Endodermal cell (in vitro differentiated cells): ENCODE results near the gene PARG. TPM values are rescaled to one million over a fixed set of nuclear protein-coding genes. Genes with fewer than 3 reads are reported as not detected.
"Not testable (repeated sequence)": the region's sequence is repeated elsewhere in the genome, so short reads cannot be mapped to it uniquely, and the experiment has no call there.

Experiments
- DNase-seq: peaks from one replicate; pipeline ENCODE4 v3.0.0-alpha.2; 2017
- H3K27ac ChIP-seq: 2 replicates; pipeline ENCODE4 v1.5.1; 2013; ENCODE audit warnings: mild to moderate bottlenecking, low read depth, low read length, moderate library complexity
- H3K27me3 ChIP-seq: 2 replicates; pipeline ENCODE4 v1.6.1; 2013; ENCODE audit warnings: mild to moderate bottlenecking, low read length, moderate library complexity; ENCODE audit not compliant: insufficient read depth, control insufficient read depth, poor library complexity, severe bottlenecking
- H3K36me3 ChIP-seq: 2 replicates; pipeline ENCODE4 v1.7.0; 2013; ENCODE audit warnings: mild to moderate bottlenecking, low read length, moderate library complexity; ENCODE audit not compliant: control insufficient read depth, insufficient read depth
- H3K4me1 ChIP-seq: one replicate; pipeline ENCODE4 v1.7.0; 2013; ENCODE audit warnings: low read length; ENCODE audit not compliant: control insufficient read depth, insufficient read depth
- H3K4me3 ChIP-seq: 2 replicates; pipeline ENCODE4 v1.5.1; 2013; ENCODE audit warnings: mild to moderate bottlenecking, low read length, moderate library complexity
- H3K9ac ChIP-seq: 2 replicates; pipeline ENCODE4 v1.6.1; 2013; ENCODE audit warnings: mild to moderate bottlenecking, low read length, moderate library complexity; ENCODE audit not compliant: poor library complexity, severe bottlenecking; ENCODE audit errors: extremely low read depth
- H3K9me3 ChIP-seq: 2 replicates; pipeline ENCODE4 v1.6.1; 2013; ENCODE audit warnings: mild to moderate bottlenecking, low read length, moderate library complexity; ENCODE audit not compliant: control insufficient read depth
- H3K27ac Mint-ChIP-seq: 2 replicates; pipeline ENCODE4 v1.8.0; 2020; ENCODE audit warnings: mixed read lengths
- H3K27me3 Mint-ChIP-seq: 2 replicates; pipeline ENCODE4 v1.8.0; 2021; ENCODE audit warnings: mild to moderate bottlenecking, mixed read lengths; ENCODE audit not compliant: insufficient read depth
- H3K36me3 Mint-ChIP-seq: 2 replicates; pipeline ENCODE4 v1.8.0; 2020; ENCODE audit warnings: low read depth, mixed read lengths
- H3K4me1 Mint-ChIP-seq: 2 replicates; pipeline ENCODE4 v1.8.0; 2020; ENCODE audit warnings: mixed read lengths
- H3K4me3 Mint-ChIP-seq: 2 replicates; pipeline ENCODE4 v1.8.0; 2020; ENCODE audit warnings: mild to moderate bottlenecking, moderate library complexity, mixed read lengths
- H3K9me3 Mint-ChIP-seq: 2 replicates; pipeline ENCODE4 v1.8.0; 2020; ENCODE audit warnings: mild to moderate bottlenecking, mixed read lengths
- WGBS, 2 experiments: methylation state at CpG; one replicate each; pipeline versions ENCODE4 v1.1.5 to v1.1.7; 2013; ENCODE audit warnings: missing lambda C conversion rate in 2 of 2, mixed read lengths in 1 of 2; ENCODE audit not compliant: insufficient coverage in 1 of 2, insufficient read length in 1 of 2; 5-methylcytosine and 5-hydroxymethylcytosine counted together
- total RNA-seq, 2 donors: library from RNA; stranded (reverse); fragmentation: NEBNext Ultra II Directional in 1 of 2; extraction: Animal tissue kit (Norgen Biotek cat#: 25700) in 1 of 2; gene quantifications; 2 replicates in 1 of 2; 3 replicates in 1 of 2; pipeline ENCODE4 v1.2.1, GENCODE V29; 2021
- TF ChIP-seq, protein P1 (sequence below): fragments of 200-600 bp; sonication (generic); conservative IDR thresholded peaks from 2 replicates; pipeline ENCODE4 v1.5.0; 2021; ENCODE audit warnings: antibody characterized with exemption, mild to moderate bottlenecking

Gene PARG
- total RNA-seq, 2 donors from 2014 or later = 66.3 to 67.4 TPM

DNA sequence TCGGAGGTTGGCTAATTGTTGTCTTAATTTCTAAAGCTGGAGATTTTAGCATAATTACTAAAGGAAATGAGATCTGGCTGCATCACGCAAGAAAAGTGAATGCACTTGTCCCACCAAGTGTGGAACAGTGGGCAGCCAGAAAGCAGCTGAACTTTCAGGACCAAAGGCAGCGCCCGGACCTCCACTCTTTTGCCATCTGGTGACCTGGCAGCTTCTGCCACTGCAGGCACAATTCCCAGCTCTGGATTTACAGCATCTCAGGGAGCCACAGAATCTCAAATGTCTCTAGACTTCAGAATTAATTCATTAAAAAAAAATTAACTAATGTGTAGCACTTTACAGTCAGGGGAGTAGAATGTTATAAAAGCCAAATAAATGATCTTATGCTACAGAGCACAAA, 165.0 kb downstream of the PARG start:
- Mint-ChIP-seq H3K36me3 (no peaks in the 10 kb centered on the region), H3K27me3 (no peaks in the 10 kb centered on the region), H3K9me3 (no peaks in the 10 kb centered on the region), H3K4me3 (no peak overlapping the region), H3K27ac (no peak overlapping the region), H3K4me1 (peaks cover 11% of the 10 kb centered on the region)
- H3K4me3 ChIP-seq = no peak overlapping the region
- H3K4me1 ChIP-seq = no peaks in the 10 kb centered on the region
- WGBS, 2 experiments = 95 to 100% methylated on average over 4 of the region's 4 CpGs
- H3K27ac ChIP-seq = no peak overlapping the region
- DNase-seq = no peak
- TF ChIP-seq, protein P1, sequence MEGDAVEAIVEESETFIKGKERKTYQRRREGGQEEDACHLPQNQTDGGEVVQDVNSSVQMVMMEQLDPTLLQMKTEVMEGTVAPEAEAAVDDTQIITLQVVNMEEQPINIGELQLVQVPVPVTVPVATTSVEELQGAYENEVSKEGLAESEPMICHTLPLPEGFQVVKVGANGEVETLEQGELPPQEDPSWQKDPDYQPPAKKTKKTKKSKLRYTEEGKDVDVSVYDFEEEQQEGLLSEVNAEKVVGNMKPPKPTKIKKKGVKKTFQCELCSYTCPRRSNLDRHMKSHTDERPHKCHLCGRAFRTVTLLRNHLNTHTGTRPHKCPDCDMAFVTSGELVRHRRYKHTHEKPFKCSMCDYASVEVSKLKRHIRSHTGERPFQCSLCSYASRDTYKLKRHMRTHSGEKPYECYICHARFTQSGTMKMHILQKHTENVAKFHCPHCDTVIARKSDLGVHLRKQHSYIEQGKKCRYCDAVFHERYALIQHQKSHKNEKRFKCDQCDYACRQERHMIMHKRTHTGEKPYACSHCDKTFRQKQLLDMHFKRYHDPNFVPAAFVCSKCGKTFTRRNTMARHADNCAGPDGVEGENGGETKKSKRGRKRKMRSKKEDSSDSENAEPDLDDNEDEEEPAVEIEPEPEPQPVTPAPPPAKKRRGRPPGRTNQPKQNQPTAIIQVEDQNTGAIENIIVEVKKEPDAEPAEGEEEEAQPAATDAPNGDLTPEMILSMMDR = no peak
- H3K27me3 ChIP-seq = no peaks in the 10 kb centered on the region
- no peaks in the 10 kb centered on the region for H3K9me3 ChIP-seq
- no peak overlapping the region for H3K9ac ChIP-seq
- no peaks in the 10 kb centered on the region for H3K36me3 ChIP-seq

DNA sequence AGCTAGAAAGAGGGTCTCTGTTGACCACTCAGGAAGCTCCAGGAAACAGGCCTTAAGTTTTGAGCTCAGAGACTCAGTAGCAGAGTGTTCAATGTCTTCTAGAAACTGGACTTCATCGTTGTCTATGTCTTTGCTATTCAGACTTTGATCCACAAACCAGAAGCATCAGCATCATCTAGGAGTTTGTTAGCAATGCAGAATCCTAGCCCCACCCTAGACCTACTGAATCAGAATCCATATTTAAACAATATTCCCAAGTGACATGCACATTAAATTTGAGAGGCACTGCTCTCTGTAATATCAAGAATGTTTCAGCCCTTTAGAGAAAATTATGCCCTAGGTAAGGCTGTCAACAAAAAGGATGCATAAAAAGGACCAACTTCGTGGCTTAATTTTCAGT, 166.8 kb downstream of the PARG start:
- TF ChIP-seq, protein P1 = no peak
- DNase-seq = no peak
- Histone ChIP-seq H3K27ac (no peak overlapping the region), H3K36me3 (no peaks in the 10 kb centered on the region), H3K4me1 (no peaks in the 10 kb centered on the region), H3K9me3 (no peaks in the 10 kb centered on the region), H3K9ac (no peak overlapping the region), H3K27me3 (no peaks in the 10 kb centered on the region), H3K4me3 (no peak overlapping the region)
- Mint-ChIP-seq H3K27me3 (peaks cover 8% of the 10 kb centered on the region), H3K4me3 (no peak overlapping the region), H3K9me3 (no peaks in the 10 kb centered on the region), H3K4me1 (peaks cover 11% of the 10 kb centered on the region), H3K36me3 (no peaks in the 10 kb centered on the region), H3K27ac (no peak overlapping the region)
- 96 to 100% methylated on average over 1 to 2 of the region's 2 CpGs for whole genome bisulfite sequencing, 2 experiments

DNA sequence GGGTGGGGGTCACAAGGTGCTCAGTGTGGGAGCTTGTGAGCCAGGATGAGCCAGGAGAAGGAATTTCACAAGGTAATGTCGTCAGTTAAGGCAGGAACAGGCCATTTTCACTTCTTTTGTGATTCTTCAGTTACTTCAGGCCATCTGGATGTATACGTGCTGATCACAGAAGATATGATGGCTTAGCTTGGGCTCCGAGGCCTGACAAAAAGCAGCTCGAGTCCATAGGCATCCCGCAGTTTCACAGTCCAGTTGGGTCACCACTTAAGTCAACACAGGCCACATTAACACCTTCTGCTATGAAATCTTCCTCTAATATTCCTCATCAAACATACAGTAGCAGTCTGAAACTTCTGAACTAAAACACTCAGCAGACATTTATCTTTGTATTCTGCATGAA, 168.9 kb downstream of the PARG start:
- not testable (repeated sequence) for H3K9me3 Mint-ChIP-seq, H3K27ac ChIP-seq, H3K4me3 Mint-ChIP-seq, H3K4me3 ChIP-seq, H3K36me3 ChIP-seq, H3K36me3 Mint-ChIP-seq, H3K27me3 ChIP-seq, H3K27ac Mint-ChIP-seq, H3K4me1 ChIP-seq, H3K9me3 ChIP-seq, H3K9ac ChIP-seq
- WGBS, 2 experiments = 59 to 66% methylated on average over 5 of the region's 5 CpGs
- peaks cover 25% of the 10 kb centered on the region for H3K27me3 Mint-ChIP-seq
- peak; percentile 61 for DNase-seq
- H3K4me1 Mint-ChIP-seq = peaks cover 11% of the 10 kb centered on the region

DNA sequence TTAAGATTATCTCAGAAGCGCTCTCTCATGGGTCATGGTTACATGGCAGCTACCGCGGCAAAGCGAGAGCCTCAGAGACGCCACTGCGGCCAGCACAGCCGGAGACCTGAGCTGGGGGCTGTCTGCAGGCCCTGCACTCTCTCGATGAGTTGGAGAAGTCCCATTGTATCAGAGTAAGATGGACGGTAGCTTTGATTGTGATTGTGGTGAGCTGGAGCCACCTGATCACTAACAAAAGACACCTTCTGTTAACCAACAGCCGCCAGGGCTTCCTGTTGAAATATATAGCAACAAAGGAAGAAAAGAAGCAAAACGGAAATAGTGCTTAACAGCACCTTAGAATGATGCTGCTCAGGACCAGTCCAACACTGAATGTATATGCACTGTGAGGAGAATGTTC, 170.8 kb downstream of the PARG start:
- H3K4me1 Mint-ChIP-seq = peaks cover 11% of the 10 kb centered on the region
- H3K9me3 Mint-ChIP-seq, H3K36me3 ChIP-seq, H3K9ac ChIP-seq, H3K36me3 Mint-ChIP-seq, H3K27ac ChIP-seq, H3K4me1 ChIP-seq, H3K27me3 ChIP-seq, H3K27ac Mint-ChIP-seq, H3K9me3 ChIP-seq, H3K4me3 Mint-ChIP-seq, H3K4me3 ChIP-seq: not testable (repeated sequence)
- 76 to 87% methylated on average over 10 of the region's 11 CpGs for WGBS, 2 experiments
- H3K27me3 Mint-ChIP-seq = peaks cover 41% of the 10 kb centered on the region
- peak; percentile 44 for DNase-seq
